Measurements from ENCODE around the gene EID3. TPM values are rescaled to one million over a fixed set of nuclear protein-coding genes. Genes with fewer than 3 reads are reported as not detected.
"Not testable (repeated sequence)": the region's sequence is repeated elsewhere in the genome, so short reads cannot be mapped to it uniquely, and the experiment has no call there.

EID3 gene
- polyA plus RNA-seq, 1 donor: 1.4 TPM

- no peak for DNase-seq (ENCODE audit: low read depth)
Measured at GRCh38 chr12:104290320-104290719, 13.2 kb upstream of the EID3 start.

GRCh38 chr12:104290855-104291254 is 12.7 kb upstream of the EID3 start:
- DNase-seq (ENCODE audit: low read depth): no peak

- no peak for DNase-seq (ENCODE audit: low read depth)
Measured at GRCh38 chr12:104291867-104292524, 11.5 kb upstream of the EID3 start.

GRCh38 chr12:104292872-104293794 is 10.4 kb upstream of the EID3 start:
- no peak for DNase-seq (ENCODE audit: low read depth)

GRCh38 chr12:104294158-104294859 is 9.2 kb upstream of the EID3 start:
- DNase-seq (ENCODE audit: low read depth): not testable (repeated sequence)

GRCh38 chr12:104294927-104295668 is 8.4 kb upstream of the EID3 start:
- no peak for DNase-seq (ENCODE audit: low read depth)

- DNase-seq (ENCODE audit: low read depth): no peak
Measured at GRCh38 chr12:104295954-104296353, 7.6 kb upstream of the EID3 start.

- DNase-seq (ENCODE audit: low read depth): no peak
Measured at GRCh38 chr12:104296718-104297117, 6.8 kb upstream of the EID3 start.

GRCh38 chr12:104297477-104298113 is 5.9 kb upstream of the EID3 start:
- no peak for DNase-seq (ENCODE audit: low read depth)

GRCh38 chr12:104299842-104300481 is 3.6 kb upstream of the EID3 start:
- no peak for DNase-seq (ENCODE audit: low read depth)

- no peak for DNase-seq (ENCODE audit: low read depth)
Measured at GRCh38 chr12:104304261-104305009, 896 bp downstream of the EID3 start.

- DNase-seq (ENCODE audit: low read depth): no peak
Measured at GRCh38 chr12:104305349-104305748, 1.8 kb downstream of the EID3 start.

- DNase-seq (ENCODE audit: low read depth): no peak
Measured at GRCh38 chr12:104306376-104306775, 2.8 kb downstream of the EID3 start.

GRCh38 chr12:104306943-104307654 is 3.6 kb downstream of the EID3 start:
- no peak for DNase-seq (ENCODE audit: low read depth)

- DNase-seq (ENCODE audit: low read depth): no peak
Measured at GRCh38 chr12:104307655-104308000, 4.1 kb downstream of the EID3 start.

- DNase-seq (ENCODE audit: low read depth): no peak
Measured at GRCh38 chr12:104309446-104309993, 6.0 kb downstream of the EID3 start.

GRCh38 chr12:104310751-104311633 is 7.5 kb downstream of the EID3 start:
- no peak for DNase-seq (ENCODE audit: low read depth)

GRCh38 chr12:104312202-104312601 is 8.7 kb downstream of the EID3 start:
- DNase-seq (ENCODE audit: low read depth): no peak

Data from forelimb muscle (tissue), 1 donor.